GM12878 (cell line): ENCODE results near the gene DDX10. TPM values are rescaled to one million over a fixed set of nuclear protein-coding genes. Genes with fewer than 3 reads are reported as not detected.

Source experiments
- ATAC-seq: fragments of 200-7000 bp; cut with Tn5 transposase; 3 replicates; pipeline ENCODE4 v1.9.1; 2020; ENCODE audit warnings: mild to moderate bottlenecking, moderate library complexity
- BruUV-seq: library from RNA; stranded (reverse); fragments of 400-500 nt; replicated peaks from 2 replicates; lab custom pipeline; 2021; lab: Mats Ljungman, UMichigan
- CTCF ChIA-PET: fragments of 300-600 bp; sonication (Branson Sonifier 250); formaldehyde crosslinking; extraction: SDS; loops from one replicate; lab custom pipeline; 2021; ENCODE audit warnings: inconsistent platforms; lab: Yijun Ruan, JAX
- POLR2A ChIA-PET: fragments of 350-600 bp; formaldehyde crosslinking; extraction: SDS; loops from one replicate; lab custom pipeline; 2021; ENCODE audit warnings: inconsistent platforms; lab: Charles Lee
- RAD21 ChIA-PET: fragments of 300-600 bp; sonication (Branson Sonifier 250); formaldehyde crosslinking; loops from one replicate; lab custom pipeline; 2023; ENCODE audit warnings: antibody characterized with exemption; ENCODE audit not compliant: unreplicated experiment; lab: Charles Lee
- SMC1A ChIA-PET: fragments of 300-600 bp; sonication (Branson Sonifier 250); formaldehyde crosslinking; loops from one replicate; lab custom pipeline; 2023; ENCODE audit not compliant: unreplicated experiment, uncharacterized antibody; lab: Charles Lee
- DNase-seq: peaks from one replicate; pipeline ENCODE4 v3.0.0-alpha.2; 2011; ENCODE audit warnings: low read depth, low spot score
- FAIRE-seq: peaks from 3 replicates; lab custom pipeline; 2011; peaks lifted over from hg19 to GRCh38; lab: Jason Lieb, UNC
- H2AFZ ChIP-seq: 2 replicates; pipeline ENCODE4 v1.6.0; 2011; ENCODE audit warnings: low read depth, low read length, control low read depth; ENCODE audit not compliant: control insufficient read depth
- H3K27ac ChIP-seq: 2 replicates; pipeline ENCODE4 v1.5.1; 2011; ENCODE audit warnings: control low read depth; ENCODE audit not compliant: control insufficient read depth, insufficient read depth
- H3K27me3 ChIP-seq, 2 experiments: replicated peaks in 1 of 2; 2 replicates each; pipeline versions ENCODE4 v1.6.0 to v1.6.1; 2011; ENCODE audit warnings: low read length in 1 of 2; ENCODE audit not compliant: control insufficient read depth in 2 of 2, insufficient read depth in 2 of 2
- H3K36me3 ChIP-seq, 2 experiments: 2 replicates each; pipeline ENCODE4 v1.5.1; 2011; ENCODE audit warnings: low read length in 1 of 2; ENCODE audit not compliant: control insufficient read depth in 2 of 2, insufficient read depth in 2 of 2
- H3K4me1 ChIP-seq: 2 replicates; pipeline ENCODE4 v1.6.1; 2011; ENCODE audit warnings: mild to moderate bottlenecking, low read length, moderate library complexity, mixed read lengths; ENCODE audit not compliant: control insufficient read depth, insufficient read depth
- H3K4me2 ChIP-seq: 2 replicates; pipeline ENCODE4 v1.6.0; 2011; ENCODE audit warnings: control low read depth; ENCODE audit not compliant: control insufficient read depth, insufficient read depth
- H3K4me3 ChIP-seq: fragments of 200-600 bp; sonication (generic); 2 replicates; pipeline ENCODE4 v1.5.1; 2016
- H3K79me2 ChIP-seq: 2 replicates; pipeline ENCODE4 v1.6.0; 2011; ENCODE audit warnings: low read length; ENCODE audit not compliant: control insufficient read depth, insufficient read depth
- H3K9ac ChIP-seq: 2 replicates; pipeline ENCODE4 v1.8.0; 2011; ENCODE audit warnings: low read length, control low read depth, mixed read lengths; ENCODE audit not compliant: control insufficient read depth, insufficient read depth
- H3K9me3 ChIP-seq: replicated peaks from 3 replicates; pipeline ENCODE4 v1.5.1; 2011; ENCODE audit warnings: mild to moderate bottlenecking, low read length; ENCODE audit not compliant: control insufficient read depth, insufficient read depth
- H4K20me1 ChIP-seq: 2 replicates; pipeline ENCODE4 v1.6.0; 2011; ENCODE audit not compliant: control insufficient read depth, insufficient read depth
- ASH2L ChIP-seq: fragments of 300-600, 200-600 bp; sonication (generic); IDR thresholded peaks from 2 replicates; pipeline ENCODE4 v1.6.1; 2017; ENCODE audit warnings: low read depth, mild to moderate bottlenecking, borderline replicate concordance
- GATAD2B ChIP-seq: fragments of 450-650 bp; conservative IDR thresholded peaks from 2 replicates; pipeline ENCODE4 v1.6.1; 2017; ENCODE audit warnings: low read depth, mild to moderate bottlenecking, moderate library complexity
- IKZF1 ChIP-seq: fragments of 450-650 bp; conservative IDR thresholded peaks from 2 replicates; pipeline ENCODE4 v1.6.1; 2017; ENCODE audit warnings: antibody characterized with exemption, mild to moderate bottlenecking
- KLF5 ChIP-seq: fragments of 450-650 bp; IDR thresholded peaks from 2 replicates; pipeline ENCODE4 v1.6.1; 2014; ENCODE audit warnings: mild to moderate bottlenecking; ENCODE audit not compliant: partially characterized antibody
- MEF2B ChIP-seq: fragments of 450-650 bp; IDR thresholded peaks from 2 replicates; pipeline ENCODE4 v1.6.1; 2018; ENCODE audit warnings: mild to moderate bottlenecking, moderate library complexity; ENCODE audit not compliant: partially characterized antibody, poor library complexity, severe bottlenecking
- NBN ChIP-seq: fragments of 450-650 bp; IDR thresholded peaks from 2 replicates; pipeline ENCODE4 v1.6.1; 2016
- SRF ChIP-seq, 2 experiments: IDR thresholded peaks; 2 replicates each; pipeline ENCODE4 v1.6.1; 2011; ENCODE audit warnings: low read depth in 2 of 2, low read length in 2 of 2, mild to moderate bottlenecking in 1 of 2, moderate library complexity in 1 of 2
- SUZ12 ChIP-seq: fragments of 200-600 bp; sonication (generic); IDR thresholded peaks from one replicate; pipeline ENCODE4 v1.6.1; 2018; ENCODE audit warnings: antibody characterized with exemption, mild to moderate bottlenecking; ENCODE audit not compliant: unreplicated experiment
- WGBS: methylation state at CpG from one replicate; pipeline ENCODE4 v1.1.6; 2016; ENCODE audit warnings: low lambda C conversion rate; ENCODE audit not compliant: insufficient replicate concordance, insufficient coverage; ENCODE audit errors: missing lambda C conversion rate; 5-methylcytosine and 5-hydroxymethylcytosine counted together
- in situ Hi-C: fragments of 300-500 bp; cut with MboI; formaldehyde crosslinking; loops from 9 replicates; pipeline ENCODE4 v1.14.3; 2018; ENCODE audit warnings: mixed read lengths
- intact Hi-C: fragments of 100-400 bp; cut with micrococcal nuclease; formaldehyde crosslinking; loops from one replicate; pipeline ENCODE4 v1.14.2; 2022; ENCODE audit not compliant: unreplicated experiment
- polyA plus RNA-seq, 11 experiments: library from polyadenylated mRNA; depleted of rRNA in 4 of 11; unstranded in 6 of 11; stranded (reverse) in 5 of 11; fragments of >200 nt; fragmentation: Nextera tagmentation in 4 of 11; fragmentation: Illumina TruSeq in 1 of 11; extraction: Ambion mirVana in 4 of 11; extraction: Trizol in 1 of 11; gene quantifications; 1 replicate in 1 of 11; 2 replicates in 10 of 11; pipeline versions ENCODE4 v1.2.1 to v1.2.3, GENCODE V29; 2011 to 2016; ENCODE audit warnings: inconsistent platforms in 2 of 11, missing spikeins in 2 of 11, low read depth in 1 of 11
- total RNA-seq, 4 experiments: library from RNA; depleted of rRNA in 3 of 4; stranded (reverse); fragments of >200 nt in 3 of 4; fragmentation: Illumina TruSeq in 1 of 4; extraction: Trizol in 1 of 4; gene quantifications; 2 replicates each; pipeline versions ENCODE4 v1.2.1 to v1.2.3, GENCODE V29; 2013 to 2021
- TF ChIP-seq, protein P1 (sequence below): fragments of 450-650 bp; IDR thresholded peaks from 2 replicates; pipeline ENCODE4 v1.6.1; 2017; ENCODE audit warnings: mild to moderate bottlenecking

Gene DDX10
- total and polyA plus RNA-seq, 10 of the 15 experiments (the other 5 are each of a cell fraction or from before 2014, with no cell fraction given) = 20.9 to 51.5 (median 31.9) TPM

DNA sequence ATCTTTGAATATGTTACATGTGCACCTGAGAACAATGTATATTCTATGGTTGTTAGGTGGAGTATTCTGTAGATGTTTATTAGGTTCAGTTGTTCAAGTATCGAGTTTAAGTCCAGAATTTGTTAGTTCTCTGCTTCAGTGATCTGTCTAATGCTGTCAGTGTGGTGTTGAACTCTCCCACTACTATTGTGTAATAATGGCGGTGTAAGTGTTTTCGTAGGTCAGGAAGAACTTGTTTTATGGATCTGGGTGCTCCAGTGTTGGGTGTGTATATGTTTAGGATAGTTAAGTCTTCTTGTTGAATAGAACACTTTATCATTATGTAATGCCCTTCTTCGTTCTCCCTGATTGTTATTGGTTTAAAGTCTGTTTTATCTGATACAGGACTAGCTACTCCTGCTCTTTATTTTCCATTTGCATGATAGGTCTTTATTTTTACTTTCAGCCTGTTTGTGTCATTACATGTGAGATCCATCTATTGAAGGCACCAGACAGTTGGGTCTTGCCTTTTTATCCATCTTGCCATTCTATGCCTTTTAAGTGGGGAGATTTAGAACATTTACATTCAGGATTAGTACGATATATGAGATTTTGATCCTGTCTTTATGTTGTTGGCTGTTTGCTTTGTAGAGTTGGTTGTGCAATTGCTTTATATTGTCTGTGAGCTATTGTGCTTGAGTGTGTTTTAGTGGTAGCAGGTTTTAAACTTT lies 121.6 kb downstream of the DDX10 start:
- WGBS = 88% methylated on average over 5 of the region's 5 CpGs
- ATAC-seq = no peak
- intact Hi-C loops = no loop called here
- no peak for FAIRE-seq
- H3K4me3 ChIP-seq = no peak overlapping the region
- H2AFZ ChIP-seq = no peak overlapping the region
- no peak for TF ChIP-seq SUZ12
- no peaks in the 10 kb centered on the region for H3K9me3 ChIP-seq
- RAD21 ChIA-PET = interaction anchor here (1.4 kb wide), 1 partner anchor 52 kb away, joined by 3 read pairs; no protein-coding TSS in a partner anchor
- BruUV-seq = no TSS peak
- CTCF ChIA-PET = interaction anchor here (0.9 to 4.5 kb wide), 5 partner anchors 11 to 88 kb away, joined by 3 to 24 read pairs (median 7); no protein-coding TSS in a partner anchor
- SMC1A ChIA-PET = interaction anchor here (0.8 to 2.7 kb wide), 4 partner anchors 10 to 88 kb away, joined by 3 to 9 read pairs (median 3); no protein-coding TSS in a partner anchor
- H3K27ac ChIP-seq = no peak overlapping the region
- H3K79me2 ChIP-seq = peaks cover 4% of the 10 kb centered on the region
- no peaks in the 10 kb centered on the region for H3K27me3 ChIP-seq
- POLR2A ChIA-PET = interaction anchor here (1.1 kb wide), 1 partner anchor 11 kb away, joined by 3 read pairs; no protein-coding TSS in a partner anchor
- no peaks in the 10 kb centered on the region for H4K20me1 ChIP-seq
- no peaks in the 10 kb centered on the region for H3K36me3 ChIP-seq
- H3K4me2 ChIP-seq = no peak overlapping the region
- peaks cover 4% of the 10 kb centered on the region; the same call in 1 of the 2 replicates for H3K4me1 ChIP-seq
- DNase-seq = no peak
- H3K9ac ChIP-seq = no peak overlapping the region
- in situ Hi-C loops = loop anchor here (10.0 kb wide), 1 partner anchor 908 kb away; no protein-coding TSS in a partner anchor

DNA sequence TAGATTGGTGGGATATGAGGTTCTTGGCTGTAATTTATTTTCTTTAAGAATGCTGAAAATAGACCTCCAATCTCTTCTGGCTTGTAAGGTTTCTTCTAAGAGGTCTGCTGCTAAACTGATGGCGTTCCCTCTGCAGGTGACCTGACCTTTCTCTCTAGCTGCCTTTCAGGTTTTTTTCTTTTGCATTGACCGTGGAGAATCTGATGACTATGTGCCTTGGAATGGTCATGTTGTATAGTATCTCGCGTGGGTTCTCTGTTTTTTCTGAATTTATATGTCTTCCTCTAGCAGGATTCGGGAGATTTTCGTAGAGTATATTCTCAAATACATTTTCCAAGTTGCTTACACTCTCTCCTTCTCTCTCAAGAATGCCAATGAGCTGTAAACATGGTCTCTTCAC lies 122.2 kb downstream of the DDX10 start:
- CTCF ChIA-PET = interaction anchor here (0.7 to 4.5 kb wide), 9 partner anchors 11 to 886 kb away, joined by 3 to 24 read pairs (median 4); no protein-coding TSS in a partner anchor
- RAD21 ChIA-PET = interaction anchor here (1.4 to 1.5 kb wide), 3 partner anchors 53 to 89 kb away, joined by 3 to 4 read pairs (median 4); no protein-coding TSS in a partner anchor
- 95% methylated on average over 6 of the region's 6 CpGs for WGBS
- Histone ChIP-seq H3K36me3 (no peaks in the 10 kb centered on the region), H3K4me3 (no peak overlapping the region), H3K4me2 (no peak overlapping the region), H4K20me1 (no peaks in the 10 kb centered on the region), H2AFZ (no peak overlapping the region), H3K79me2 (peaks cover 4% of the 10 kb centered on the region), H3K27ac (no peak overlapping the region), H3K9me3 (no peaks in the 10 kb centered on the region), H3K9ac (no peak overlapping the region), H3K4me1 (peaks cover 4% of the 10 kb centered on the region; the same call in 1 of the 2 replicates), H3K27me3 (no peaks in the 10 kb centered on the region)
- TF ChIP-seq IKZF1 (no peak), MEF2B (no peak), SRF (IDR thresholded peaks at IDR 0.05; ENCODE audit: low read depth in 2 of 2, low read length in 2 of 2) (no peak), GATAD2B (no peak), NBN (no peak), KLF5 (no peak), ASH2L (no peak)
- TF ChIP-seq, protein P1, sequence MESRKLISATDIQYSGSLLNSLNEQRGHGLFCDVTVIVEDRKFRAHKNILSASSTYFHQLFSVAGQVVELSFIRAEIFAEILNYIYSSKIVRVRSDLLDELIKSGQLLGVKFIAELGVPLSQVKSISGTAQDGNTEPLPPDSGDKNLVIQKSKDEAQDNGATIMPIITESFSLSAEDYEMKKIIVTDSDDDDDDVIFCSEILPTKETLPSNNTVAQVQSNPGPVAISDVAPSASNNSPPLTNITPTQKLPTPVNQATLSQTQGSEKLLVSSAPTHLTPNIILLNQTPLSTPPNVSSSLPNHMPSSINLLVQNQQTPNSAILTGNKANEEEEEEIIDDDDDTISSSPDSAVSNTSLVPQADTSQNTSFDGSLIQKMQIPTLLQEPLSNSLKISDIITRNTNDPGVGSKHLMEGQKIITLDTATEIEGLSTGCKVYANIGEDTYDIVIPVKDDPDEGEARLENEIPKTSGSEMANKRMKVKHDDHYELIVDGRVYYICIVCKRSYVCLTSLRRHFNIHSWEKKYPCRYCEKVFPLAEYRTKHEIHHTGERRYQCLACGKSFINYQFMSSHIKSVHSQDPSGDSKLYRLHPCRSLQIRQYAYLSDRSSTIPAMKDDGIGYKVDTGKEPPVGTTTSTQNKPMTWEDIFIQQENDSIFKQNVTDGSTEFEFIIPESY = no peak
- no peak for FAIRE-seq
- BruUV-seq = no TSS peak
- intact Hi-C loops (no loop called here), in situ Hi-C loops (loop anchor here (10.0 kb wide), 1 partner anchor 908 kb away; no protein-coding TSS in a partner anchor)
- POLR2A ChIA-PET = interaction anchor here (1.1 kb wide), 1 partner anchor 12 kb away, joined by 3 read pairs; no protein-coding TSS in a partner anchor
- DNase-seq = no peak
- SMC1A ChIA-PET = interaction anchor here (0.8 to 2.7 kb wide), 11 partner anchors 11 to 911 kb away, joined by 3 to 9 read pairs (median 4); no protein-coding TSS in a partner anchor
- no peak for ATAC-seq
